Measurements from ENCODE around the gene TBX20. TPM values are rescaled to one million over a fixed set of nuclear protein-coding genes. Genes with fewer than 3 reads are reported as not detected.

Gene TBX20
- total and polyA plus RNA-seq, 9 of the 15 experiments (the other 6 are each of a cell fraction or from before 2014, with no cell fraction given) = not detected

GRCh38 chr7:35268953-35269352, 15.1 kb upstream of the TBX20 start:
- FAIRE-seq = no peak
- no peaks in the 10 kb centered on the region for H4K20me1 ChIP-seq (replicated peaks; ENCODE audit: control insufficient read depth, insufficient read depth, low read length)
- BruUV-seq (replicated peaks) = no TSS peak
- DNase-seq (ENCODE audit: extremely low read depth in 1 of 4, low spot score in 3 of 4) = no peak
- no peaks in the 10 kb centered on the region for H3K79me2 ChIP-seq (ENCODE audit: control insufficient read depth, insufficient read depth, low read length)
- TF ChIP-seq ATF3 (IDR thresholded peaks at IDR 0.05) = no peak
- no peak for TF ChIP-seq ATF3 (CRISPR knock-in tag; conservative IDR thresholded peaks at IDR 0.05)
- TF ChIP-seq TFE3 (CRISPR knock-in tag; IDR thresholded peaks at IDR 0.05) = peak; percentile 64
- no peaks in the 10 kb centered on the region for H3K27me3 ChIP-seq (ENCODE audit: control insufficient read depth in 2 of 2, insufficient read depth in 2 of 2, low read length in 2 of 2)
- H3K4me1 ChIP-seq (replicated peaks in 1 of 2; ENCODE audit: control insufficient read depth in 2 of 2, insufficient read depth in 2 of 2, low read length in 2 of 2) = no peaks in the 10 kb centered on the region
- no peaks in the 10 kb centered on the region for H3K9me3 ChIP-seq (replicated peaks; ENCODE audit: control insufficient read depth, insufficient read depth, low read depth, low read length)
- intact Hi-C loops (cut with micrococcal nuclease) = no loop called here
- H3K9ac ChIP-seq (ENCODE audit: insufficient read depth in 1 of 2, low read depth in 2 of 2, low read length in 2 of 2) = no peak overlapping the region
- no peak overlapping the region for H3K4me3 ChIP-seq
- CTCF ChIA-PET (ENCODE audit: low intra/inter-chr PET ratio) = no interaction called here
- H2AFZ ChIP-seq (ENCODE audit: low read depth, low read length) = no peak overlapping the region
- ATAC-seq = no peak
- in situ Hi-C loops (cut with MboI) = no loop called here
- H3K27ac ChIP-seq (ENCODE audit: extremely low read depth, low read depth, low read length) = no peak overlapping the region
- POLR2A ChIA-PET = no interaction called here
- H3K4me2 ChIP-seq (ENCODE audit: insufficient read depth, low read length) = no peak overlapping the region
- H3K36me3 ChIP-seq (ENCODE audit: control insufficient read depth, insufficient read depth, low read length) = no peaks in the 10 kb centered on the region
- H3K9me1 ChIP-seq (ENCODE audit: control insufficient read depth, insufficient read depth, low read length) = no peaks in the 10 kb centered on the region
- WGBS (ENCODE audit: insufficient coverage, low coverage, missing lambda C conversion rate) = 0% methylated on average over 5 of the region's 5 CpGs

GRCh38 chr7:35267411-35267810, 13.5 kb upstream of the TBX20 start:
- no peak overlapping the region for H3K9ac ChIP-seq (ENCODE audit: insufficient read depth in 1 of 2, low read depth in 2 of 2, low read length in 2 of 2)
- no peak overlapping the region for H3K4me2 ChIP-seq (ENCODE audit: insufficient read depth, low read length)
- no peaks in the 10 kb centered on the region for H3K4me1 ChIP-seq (replicated peaks in 1 of 2; ENCODE audit: control insufficient read depth in 2 of 2, insufficient read depth in 2 of 2, low read length in 2 of 2)
- intact Hi-C loops (cut with micrococcal nuclease) (no loop called here), in situ Hi-C loops (cut with MboI) (no loop called here)
- H3K9me3 ChIP-seq (replicated peaks; ENCODE audit: control insufficient read depth, insufficient read depth, low read depth, low read length) = no peaks in the 10 kb centered on the region
- no peaks in the 10 kb centered on the region for H4K20me1 ChIP-seq (replicated peaks; ENCODE audit: control insufficient read depth, insufficient read depth, low read length)
- no peaks in the 10 kb centered on the region for H3K36me3 ChIP-seq (ENCODE audit: control insufficient read depth, insufficient read depth, low read length)
- ChIA-PET POLR2A (no interaction called here), CTCF (ENCODE audit: low intra/inter-chr PET ratio) (no interaction called here)
- ATAC-seq (no peak), DNase-seq (ENCODE audit: extremely low read depth in 1 of 4, low spot score in 3 of 4) (no peak), FAIRE-seq (no peak)
- BruUV-seq (replicated peaks) = no TSS peak
- H3K27me3 ChIP-seq (ENCODE audit: control insufficient read depth in 2 of 2, insufficient read depth in 2 of 2, low read length in 2 of 2) = peaks cover 0 to 7% of the 10 kb centered on the region in 2 experiments; a peak in 1 of 5 replicates
- no peak overlapping the region for H3K27ac ChIP-seq (ENCODE audit: extremely low read depth, low read depth, low read length)
- H3K9me1 ChIP-seq (ENCODE audit: control insufficient read depth, insufficient read depth, low read length) = no peaks in the 10 kb centered on the region
- H3K4me3 ChIP-seq = no peak overlapping the region
- H3K79me2 ChIP-seq (ENCODE audit: control insufficient read depth, insufficient read depth, low read length) = no peaks in the 10 kb centered on the region
- no peak overlapping the region for H2AFZ ChIP-seq (ENCODE audit: low read depth, low read length)
- TF ChIP-seq XRCC5 (IDR thresholded peaks at IDR 0.05; ENCODE audit: low read depth, low read length) (no peak), ZNF668 (CRISPR knock-in tag; IDR thresholded peaks at IDR 0.05) (no peak), AFF1 (IDR thresholded peaks at IDR 0.05; ENCODE audit: low read depth in 1 of 2, partially characterized antibody in 2 of 2) (no peak), CHD4 (IDR thresholded peaks at IDR 0.05; ENCODE audit: insufficient read depth, insufficient replicate concordance, low read depth, low read length, poor library complexity, severe bottlenecking) (no peak), MCM2 (IDR thresholded peaks at IDR 0.05; ENCODE audit: low read depth) (no peak)

All from K562 (cell line).